ENCODE results near the gene KIAA1958.
"Not testable (repeated sequence)": the region's sequence is repeated elsewhere in the genome, so short reads cannot be mapped to it uniquely, and the experiment has no call there.

The KIAA1958 gene

GRCh38 chr9:112581469-112582176 lies 95.0 kb downstream of the KIAA1958 start:
- TF ChIP-seq CTCF (IDR thresholded peaks at IDR 0.05; ENCODE audit: insufficient read depth, low read length, poor library complexity, severe bottlenecking): no peak
- Histone ChIP-seq H3K4me3 (replicated peaks; ENCODE audit: low read depth, low read length) (no peak overlapping the region), H3K36me3 (ENCODE audit: control insufficient read depth, insufficient read depth, low read length) (no peaks in the 10 kb centered on the region), H3K27me3 (replicated peaks; ENCODE audit: control insufficient read depth, insufficient read depth, low read length) (no peaks in the 10 kb centered on the region)
- no peak for DNase-seq (ENCODE audit: extremely low read depth, insufficient read length)

GRCh38 chr9:112582371-112583262 lies 96.0 kb downstream of the KIAA1958 start:
- no peak for DNase-seq (ENCODE audit: extremely low read depth, insufficient read length)
- no peaks in the 10 kb centered on the region for H3K27me3 ChIP-seq (replicated peaks; ENCODE audit: control insufficient read depth, insufficient read depth, low read length)
- no peaks in the 10 kb centered on the region for H3K36me3 ChIP-seq (ENCODE audit: control insufficient read depth, insufficient read depth, low read length)
- TF ChIP-seq CTCF (IDR thresholded peaks at IDR 0.05; ENCODE audit: insufficient read depth, low read length, poor library complexity, severe bottlenecking): no peak
- no peak overlapping the region for H3K4me3 ChIP-seq (replicated peaks; ENCODE audit: low read depth, low read length)

- no peak for DNase-seq (ENCODE audit: extremely low read depth, insufficient read length)
- TF ChIP-seq CTCF (IDR thresholded peaks at IDR 0.05; ENCODE audit: insufficient read depth, low read length, poor library complexity, severe bottlenecking): no peak
- no peaks in the 10 kb centered on the region for H3K36me3 ChIP-seq (ENCODE audit: control insufficient read depth, insufficient read depth, low read length)
- no peak overlapping the region for H3K4me3 ChIP-seq (replicated peaks; ENCODE audit: low read depth, low read length)
- no peaks in the 10 kb centered on the region for H3K27me3 ChIP-seq (replicated peaks; ENCODE audit: control insufficient read depth, insufficient read depth, low read length)
Measured at GRCh38 chr9:112586599-112587155, 100.0 kb downstream of the KIAA1958 start.

GRCh38 chr9:112591875-112592274 lies 105.2 kb downstream of the KIAA1958 start:
- DNase-seq (ENCODE audit: extremely low read depth, insufficient read length): not testable (repeated sequence)

GRCh38 chr9:112599732-112600131 lies 113.1 kb downstream of the KIAA1958 start:
- no peak for TF ChIP-seq CTCF (IDR thresholded peaks at IDR 0.05; ENCODE audit: insufficient read depth, low read length, poor library complexity, severe bottlenecking)
- no peak for DNase-seq (ENCODE audit: extremely low read depth, insufficient read length)
- no peak overlapping the region for H3K4me3 ChIP-seq (replicated peaks; ENCODE audit: low read depth, low read length)
- H3K36me3 ChIP-seq (ENCODE audit: control insufficient read depth, insufficient read depth, low read length): no peaks in the 10 kb centered on the region
- no peaks in the 10 kb centered on the region for H3K27me3 ChIP-seq (replicated peaks; ENCODE audit: control insufficient read depth, insufficient read depth, low read length)

More at GRCh38 chr9:112591875-112592274, 105.2 kb downstream of the KIAA1958 start:
- not testable (repeated sequence) for H3K36me3 ChIP-seq (ENCODE audit: control insufficient read depth, insufficient read depth, low read length); H3K4me3 ChIP-seq (replicated peaks; ENCODE audit: low read depth, low read length); H3K27me3 ChIP-seq (replicated peaks; ENCODE audit: control insufficient read depth, insufficient read depth, low read length)

GRCh38 chr9:112601636-112602035 lies 115.0 kb downstream of the KIAA1958 start:
- no peak for TF ChIP-seq CTCF (IDR thresholded peaks at IDR 0.05; ENCODE audit: insufficient read depth, low read length, poor library complexity, severe bottlenecking)
- H3K4me3 ChIP-seq (replicated peaks; ENCODE audit: low read depth, low read length): no peak overlapping the region
- no peak for DNase-seq (ENCODE audit: extremely low read depth, insufficient read length)
- H3K27me3 ChIP-seq (replicated peaks; ENCODE audit: control insufficient read depth, insufficient read depth, low read length): no peaks in the 10 kb centered on the region
- no peaks in the 10 kb centered on the region for H3K36me3 ChIP-seq (ENCODE audit: control insufficient read depth, insufficient read depth, low read length)

Measured in GM06990 (cell line).